Mucosa of rectum (tissue), 2 donors: Measurements from ENCODE around the gene APPL2.

ENCODE experiments used
- H3K27ac ChIP-seq, 2 donors: one replicate each; pipeline ENCODE4 v1.7.0; 2013; ENCODE audit warnings: inconsistent platforms in 2 of 2, low read depth in 2 of 2, low read length in 2 of 2
- H3K27me3 ChIP-seq, 2 donors: one replicate each; pipeline ENCODE4 v1.7.0; 2013; ENCODE audit warnings: low read length in 2 of 2; ENCODE audit not compliant: control insufficient read depth in 2 of 2, insufficient read depth in 2 of 2
- H3K36me3 ChIP-seq, 2 donors: one replicate each; pipeline ENCODE4 v1.7.0; 2013; ENCODE audit warnings: low read length in 2 of 2; ENCODE audit not compliant: control insufficient read depth in 2 of 2, insufficient read depth in 2 of 2
- H3K4me1 ChIP-seq, 2 donors: one replicate each; pipeline ENCODE4 v1.7.0; 2013; ENCODE audit warnings: low read length in 2 of 2, mild to moderate bottlenecking in 1 of 2; ENCODE audit not compliant: control insufficient read depth in 2 of 2, insufficient read depth in 2 of 2
- H3K4me3 ChIP-seq, 2 donors: one replicate each; pipeline ENCODE4 v1.7.0; 2013; ENCODE audit warnings: low read length in 2 of 2
- H3K9ac ChIP-seq, 2 donors: one replicate each; pipeline ENCODE4 v1.7.0; 2013; ENCODE audit warnings: low read length in 2 of 2, low read depth in 1 of 2, mild to moderate bottlenecking in 1 of 2
- H3K9me3 ChIP-seq, 2 donors: one replicate each; pipeline ENCODE4 v1.7.0; 2013; ENCODE audit warnings: low read length in 2 of 2; ENCODE audit not compliant: control insufficient read depth in 2 of 2
- donor health status: healthy.
- donor health status: Normal muscosa, but diverticular disease.

Gene APPL2

GRCh38 chr12:105235281-105235731 lies 668 bp downstream of the APPL2 start:
- peak overlapping the region; percentile 94 to 95 for H3K27ac ChIP-seq
- H3K4me1 ChIP-seq: peaks cover 35 to 46% of the 10 kb centered on the region in 2 donors
- peaks cover 0 to 4% of the 10 kb centered on the region in 2 donors for H3K36me3 ChIP-seq
- no peaks in the 10 kb centered on the region for H3K27me3 ChIP-seq
- peak overlapping the region; percentile 88 to 96 for H3K4me3 ChIP-seq
- H3K9ac ChIP-seq: peak overlapping the region; percentile 72 to 95
- H3K9me3 ChIP-seq: no peaks in the 10 kb centered on the region

GRCh38 chr12:105234197-105234596 lies 1.8 kb downstream of the APPL2 start:
- Histone ChIP-seq H3K27ac (peak overlapping the region; percentile 94 to 95), H3K4me1 (peaks cover 40 to 54% of the 10 kb centered on the region in 2 donors)

GRCh38 chr12:105233041-105233905 lies 2.7 kb downstream of the APPL2 start:
- Histone ChIP-seq H3K27ac (peak overlapping the region; percentile 63 to 94), H3K4me1 (peaks cover 45 to 54% of the 10 kb centered on the region in 2 donors), H3K27me3 (no peaks in the 10 kb centered on the region), H3K9ac (peak overlapping the region in 1 of 2 donors; percentile 26), H3K36me3 (peaks cover 4 to 8% of the 10 kb centered on the region in 2 donors), H3K4me3 (peak overlapping the region; percentile 19 to 96), H3K9me3 (no peaks in the 10 kb centered on the region)

More at GRCh38 chr12:105234197-105234596, 1.8 kb downstream of the APPL2 start:
- peaks cover 0 to 4% of the 10 kb centered on the region in 2 donors for H3K36me3 ChIP-seq
- no peaks in the 10 kb centered on the region for H3K9me3 ChIP-seq
- peak overlapping the region; percentile 88 to 96 for H3K4me3 ChIP-seq
- H3K27me3 ChIP-seq: no peaks in the 10 kb centered on the region
- peak overlapping the region; percentile 54 to 95 for H3K9ac ChIP-seq

- Histone ChIP-seq H3K27ac (peak overlapping the region; percentile 53 to 63), H3K9ac (no peak overlapping the region), H3K4me3 (peak overlapping the region in 1 of 2 donors; percentile 56), H3K9me3 (no peaks in the 10 kb centered on the region), H3K27me3 (no peaks in the 10 kb centered on the region), H3K4me1 (peaks cover 41 to 50% of the 10 kb centered on the region in 2 donors), H3K36me3 (peaks cover 11 to 19% of the 10 kb centered on the region in 2 donors)
These were observed 4.6 kb downstream of the APPL2 start for GRCh38 chr12:105231396-105231795.

- H3K4me3 ChIP-seq: peak overlapping the region in 1 of 2 donors; percentile 55
- no peaks in the 10 kb centered on the region for H3K9me3 ChIP-seq
- H3K27ac ChIP-seq: peak overlapping the region; percentile 81 to 82
- no peak overlapping the region for H3K9ac ChIP-seq
- peaks cover 15 to 25% of the 10 kb centered on the region in 2 donors for H3K36me3 ChIP-seq
- H3K27me3 ChIP-seq: no peaks in the 10 kb centered on the region
- H3K4me1 ChIP-seq: peaks cover 36 to 46% of the 10 kb centered on the region in 2 donors
These were observed 6.6 kb downstream of the APPL2 start for GRCh38 chr12:105229371-105229770.

DNA sequence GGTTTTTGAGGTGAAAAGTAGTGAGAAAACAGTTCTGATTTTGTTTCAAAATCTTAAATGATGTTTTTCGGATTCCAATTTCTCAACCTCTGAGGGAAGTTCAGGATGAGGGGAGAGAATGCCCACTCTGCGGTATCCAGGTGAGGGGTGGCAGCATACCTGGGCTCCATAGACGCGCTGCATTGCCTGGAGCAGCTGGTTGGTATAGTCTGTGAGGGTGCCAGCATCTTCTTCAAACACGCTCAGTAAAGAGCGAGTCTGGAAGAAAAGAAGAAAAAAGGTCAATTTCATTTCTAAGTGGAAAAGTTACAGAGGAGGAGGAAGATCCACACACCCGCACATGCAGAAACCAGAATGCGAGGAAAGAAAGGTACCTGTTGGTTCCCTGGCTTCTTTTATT lies 7.0 kb downstream of the APPL2 start:
- no peaks in the 10 kb centered on the region for H3K9me3 ChIP-seq
- H3K4me3 ChIP-seq: peak overlapping the region in 1 of 2 donors; percentile 55
- peak overlapping the region; percentile 7 to 42 for H3K9ac ChIP-seq
- H3K27ac ChIP-seq: peak overlapping the region; percentile 81 to 82
- peaks cover 32 to 46% of the 10 kb centered on the region in 2 donors for H3K4me1 ChIP-seq
- no peaks in the 10 kb centered on the region for H3K27me3 ChIP-seq
- H3K36me3 ChIP-seq: peaks cover 18 to 25% of the 10 kb centered on the region in 2 donors

DNA sequence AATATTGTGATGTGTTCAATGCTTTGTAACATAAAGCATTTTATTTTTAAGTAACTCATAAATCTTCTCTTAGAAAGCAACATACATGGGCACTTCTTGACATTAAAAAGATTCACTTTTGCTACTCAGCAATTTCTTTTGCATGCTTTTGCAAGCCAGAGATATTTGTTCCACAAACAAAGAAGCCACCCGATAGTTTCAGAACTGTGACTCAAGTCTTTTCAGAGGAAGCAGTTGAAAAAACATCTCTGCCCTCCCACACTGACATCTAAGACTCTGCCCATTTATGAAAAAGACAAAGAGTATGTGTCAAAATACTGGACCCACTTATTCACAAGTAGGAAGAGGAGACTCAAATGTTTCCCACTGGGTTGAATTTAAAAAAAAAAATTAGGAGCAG lies 7.5 kb downstream of the APPL2 start:
- Histone ChIP-seq H3K4me3 (peak overlapping the region in 1 of 2 donors; percentile 55), H3K36me3 (peaks cover 18 to 25% of the 10 kb centered on the region in 2 donors), H3K27ac (peak overlapping the region; percentile 81 to 82), H3K27me3 (no peaks in the 10 kb centered on the region), H3K9ac (no peak overlapping the region), H3K4me1 (peaks cover 28 to 46% of the 10 kb centered on the region in 2 donors), H3K9me3 (no peaks in the 10 kb centered on the region)

GRCh38 chr12:105227879-105228278 lies 8.1 kb downstream of the APPL2 start:
- H3K36me3 ChIP-seq: peaks cover 21 to 24% of the 10 kb centered on the region in 2 donors
- no peak overlapping the region for H3K4me3 ChIP-seq
- no peak overlapping the region for H3K9ac ChIP-seq
- peaks cover 26 to 46% of the 10 kb centered on the region in 2 donors for H3K4me1 ChIP-seq
- no peaks in the 10 kb centered on the region for H3K27me3 ChIP-seq
- no peak overlapping the region for H3K27ac ChIP-seq
- H3K9me3 ChIP-seq: no peaks in the 10 kb centered on the region

DNA sequence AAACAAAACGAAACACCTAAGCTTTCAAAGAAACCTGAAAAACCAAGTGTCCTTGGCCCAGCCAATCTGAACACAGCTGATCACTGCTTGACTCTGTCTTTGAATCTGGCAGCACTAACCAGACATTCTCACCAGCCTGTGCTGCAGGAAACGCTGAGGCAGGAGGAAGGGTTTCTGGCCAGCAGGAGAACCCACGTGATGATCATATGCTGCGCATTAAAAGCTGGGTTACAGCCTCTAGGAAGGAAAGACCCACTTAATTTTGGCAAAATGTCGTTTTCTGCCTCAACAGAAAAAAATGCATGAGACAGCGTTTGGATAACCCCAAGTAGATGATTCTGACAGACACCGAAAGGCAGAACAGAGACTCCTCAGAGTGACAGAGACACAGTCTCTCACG lies 9.8 kb downstream of the APPL2 start:
- H3K27ac ChIP-seq: peak overlapping the region; percentile 39 to 51
- H3K36me3 ChIP-seq: peaks cover 31 to 39% of the 10 kb centered on the region in 2 donors
- H3K9ac ChIP-seq: no peak overlapping the region
- no peaks in the 10 kb centered on the region for H3K27me3 ChIP-seq
- H3K4me3 ChIP-seq: peak overlapping the region in 1 of 2 donors; percentile 28
- H3K4me1 ChIP-seq: peaks cover 26 to 39% of the 10 kb centered on the region in 2 donors
- H3K9me3 ChIP-seq: no peaks in the 10 kb centered on the region

- H3K4me1 ChIP-seq: peaks cover 22 to 43% of the 10 kb centered on the region in 2 donors
- no peaks in the 10 kb centered on the region for H3K9me3 ChIP-seq
- H3K36me3 ChIP-seq: peaks cover 31 to 39% of the 10 kb centered on the region in 2 donors
- no peak overlapping the region for H3K4me3 ChIP-seq
- no peaks in the 10 kb centered on the region for H3K27me3 ChIP-seq
- H3K27ac ChIP-seq: peak overlapping the region in 1 of 2 donors; percentile 10
- H3K9ac ChIP-seq: no peak overlapping the region
These were observed 10.4 kb downstream of the APPL2 start for GRCh38 chr12:105225505-105226015.
